Skeletal muscle cell (primary cell): ENCODE data around the gene RANBP3L.
"Not testable (repeated sequence)": the region's sequence is repeated elsewhere in the genome, so short reads cannot be mapped to it uniquely, and the experiment has no call there.

Experiments
- DNase-seq: peaks from one replicate; pipeline ENCODE4 v3.0.0-alpha.2; 2010; ENCODE audit warnings: low read depth
- H3K4me3 ChIP-seq: 2 replicates; pipeline ENCODE4 v1.5.1; 2011; ENCODE audit warnings: low read depth, mild to moderate bottlenecking, control low read depth, low read length, moderate library complexity

RANBP3L gene

GRCh38 chr5:36298552-36298951 is 3.1 kb downstream of the RANBP3L start:
- no peak overlapping the region for H3K4me3 ChIP-seq
- no peak for DNase-seq

- no peak for DNase-seq
- H3K4me3 ChIP-seq: no peak overlapping the region
Observed at GRCh38 chr5:36297653-36298052, 4.0 kb downstream of the RANBP3L start.

- no peak for DNase-seq
- no peak overlapping the region for H3K4me3 ChIP-seq
Observed at GRCh38 chr5:36285837-36286615, 15.7 kb downstream of the RANBP3L start.

- not testable (repeated sequence) for H3K4me3 ChIP-seq, DNase-seq
Observed at GRCh38 chr5:36283775-36284174, 17.9 kb downstream of the RANBP3L start.

GRCh38 chr5:36281626-36282025 is 20.1 kb downstream of the RANBP3L start:
- no peak for DNase-seq

GRCh38 chr5:36279054-36279698 is 22.5 kb downstream of the RANBP3L start:
- no peak for DNase-seq
- no peak overlapping the region for H3K4me3 ChIP-seq

More at GRCh38 chr5:36281626-36282025, 20.1 kb downstream of the RANBP3L start:
- no peak overlapping the region for H3K4me3 ChIP-seq

- no peak overlapping the region for H3K4me3 ChIP-seq
- DNase-seq: no peak
Observed at GRCh38 chr5:36277521-36278176, 24.1 kb downstream of the RANBP3L start.

GRCh38 chr5:36276864-36277263 is 24.8 kb downstream of the RANBP3L start:
- no peak overlapping the region for H3K4me3 ChIP-seq

GRCh38 chr5:36273809-36274526 is 27.7 kb downstream of the RANBP3L start:
- no peak for DNase-seq

More at GRCh38 chr5:36276864-36277263, 24.8 kb downstream of the RANBP3L start:
- no peak for DNase-seq

GRCh38 chr5:36272136-36272690 is 29.5 kb downstream of the RANBP3L start:
- H3K4me3 ChIP-seq: no peak overlapping the region
- no peak for DNase-seq

More at GRCh38 chr5:36273809-36274526, 27.7 kb downstream of the RANBP3L start:
- no peak overlapping the region for H3K4me3 ChIP-seq

GRCh38 chr5:36270876-36271575 is 30.7 kb downstream of the RANBP3L start:
- no peak for DNase-seq
- no peak overlapping the region for H3K4me3 ChIP-seq

GRCh38 chr5:36270175-36270574 is 31.5 kb downstream of the RANBP3L start:
- H3K4me3 ChIP-seq: no peak overlapping the region
- no peak for DNase-seq

GRCh38 chr5:36269478-36269877 is 32.2 kb downstream of the RANBP3L start:
- no peak for DNase-seq

GRCh38 chr5:36267905-36268304 is 33.8 kb downstream of the RANBP3L start:
- DNase-seq: no peak

More at GRCh38 chr5:36269478-36269877, 32.2 kb downstream of the RANBP3L start:
- no peak overlapping the region for H3K4me3 ChIP-seq

GRCh38 chr5:36264202-36264760 is 37.4 kb downstream of the RANBP3L start:
- no peak overlapping the region for H3K4me3 ChIP-seq
- DNase-seq: no peak

More at GRCh38 chr5:36267905-36268304, 33.8 kb downstream of the RANBP3L start:
- H3K4me3 ChIP-seq: no peak overlapping the region

GRCh38 chr5:36261186-36261585 is 40.5 kb downstream of the RANBP3L start:
- no peak for DNase-seq
- H3K4me3 ChIP-seq: no peak overlapping the region

GRCh38 chr5:36253575-36253974 is 48.1 kb downstream of the RANBP3L start:
- no peak overlapping the region for H3K4me3 ChIP-seq
- no peak for DNase-seq

GRCh38 chr5:36252722-36253365 is 48.9 kb downstream of the RANBP3L start:
- DNase-seq: peak; percentile 43
- no peak overlapping the region for H3K4me3 ChIP-seq
